HL-60 (cell line): ENCODE measurements around the gene FIBIN.

Experiments used
- CTCF ChIP-seq: IDR thresholded peaks from one replicate; pipeline ENCODE4 v1.5.1; 2011; ENCODE audit warnings: low read length, control low read depth, inconsistent platforms; ENCODE audit not compliant: insufficient read depth
- GABPA ChIP-seq: IDR thresholded peaks from 2 replicates; pipeline ENCODE4 v1.6.1; 2012; ENCODE audit warnings: low read depth
- POLR2AphosphoS5 ChIP-seq: IDR thresholded peaks from 2 replicates; pipeline ENCODE4 v1.6.1; 2012; ENCODE audit warnings: low read depth
- REST ChIP-seq: IDR thresholded peaks from 2 replicates; pipeline ENCODE4 v1.6.1; 2012; ENCODE audit warnings: low read depth; ENCODE audit not compliant: insufficient replicate concordance
- SPI1 ChIP-seq: IDR thresholded peaks from 2 replicates; pipeline ENCODE4 v1.6.1; 2012; ENCODE audit warnings: low read depth, mild to moderate bottlenecking, borderline replicate concordance

- no peak for TF ChIP-seq CTCF
- no peak for TF ChIP-seq SPI1
- TF ChIP-seq POLR2AphosphoS5: no peak
- no peak for TF ChIP-seq REST
- TF ChIP-seq GABPA: no peak
These were observed 3.5 kb downstream of the FIBIN start for GRCh38 chr11:26997378-26997777.
